T1000 (cell line): ENCODE data around the gene PEX11B.

ENCODE experiments used
- DNase-seq: peaks from one replicate; lab custom pipeline; 2025; ENCODE audit warnings: mixed read lengths; lab: John Stamatoyannopoulos, UW

Gene PEX11B

GRCh38 chr1:145906954-145907753 lies 11.4 kb downstream of the PEX11B start:
- DNase-seq = no peak

- DNase-seq = no peak
Measured at GRCh38 chr1:145901312-145902021, 17.1 kb downstream of the PEX11B start.

- DNase-seq = no peak
Measured at GRCh38 chr1:145898756-145899155, 19.8 kb downstream of the PEX11B start.

DNA sequence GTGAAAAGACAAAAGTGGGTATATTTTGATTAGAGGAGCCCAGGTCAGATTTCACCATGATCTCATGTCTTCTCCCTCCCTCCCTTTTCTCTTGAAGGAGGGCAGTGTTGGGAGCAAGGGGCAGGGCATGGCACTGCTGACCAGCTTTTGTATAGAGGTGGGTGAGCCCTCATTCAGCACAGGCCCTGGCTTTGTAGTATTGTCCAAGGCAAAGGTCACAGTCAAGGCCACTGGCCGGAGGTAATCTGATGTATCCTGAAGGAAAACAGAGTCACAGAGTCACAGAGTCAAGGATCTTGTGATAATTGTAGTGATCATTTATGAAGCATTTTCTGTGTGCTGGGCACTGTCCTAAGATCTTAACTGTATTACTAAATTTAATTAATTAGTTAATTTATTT lies 20.5 kb downstream of the PEX11B start:
- no peak for DNase-seq

DNA sequence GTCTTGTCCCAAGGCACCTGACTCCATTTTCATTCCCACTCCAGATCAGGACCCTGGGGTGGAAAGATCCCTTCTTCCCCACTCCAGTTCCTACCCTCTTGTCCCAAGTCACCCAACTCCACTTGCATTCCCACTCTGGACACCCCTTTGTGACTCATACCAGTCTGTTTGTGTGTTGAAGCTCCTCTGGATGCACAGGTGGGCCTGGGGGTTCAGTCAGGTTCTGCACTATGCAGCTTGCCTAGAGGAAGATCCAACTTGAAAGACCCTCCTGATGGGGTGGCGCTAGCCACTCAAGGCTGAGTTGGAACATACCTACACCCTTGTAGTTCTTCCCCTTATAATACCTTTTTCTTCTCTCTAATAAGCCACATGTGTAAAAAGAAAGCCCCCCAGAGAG lies 23.0 kb downstream of the PEX11B start:
- DNase-seq = no peak

- DNase-seq = no peak
Measured at GRCh38 chr1:145893306-145894055, 25.0 kb downstream of the PEX11B start.

DNA sequence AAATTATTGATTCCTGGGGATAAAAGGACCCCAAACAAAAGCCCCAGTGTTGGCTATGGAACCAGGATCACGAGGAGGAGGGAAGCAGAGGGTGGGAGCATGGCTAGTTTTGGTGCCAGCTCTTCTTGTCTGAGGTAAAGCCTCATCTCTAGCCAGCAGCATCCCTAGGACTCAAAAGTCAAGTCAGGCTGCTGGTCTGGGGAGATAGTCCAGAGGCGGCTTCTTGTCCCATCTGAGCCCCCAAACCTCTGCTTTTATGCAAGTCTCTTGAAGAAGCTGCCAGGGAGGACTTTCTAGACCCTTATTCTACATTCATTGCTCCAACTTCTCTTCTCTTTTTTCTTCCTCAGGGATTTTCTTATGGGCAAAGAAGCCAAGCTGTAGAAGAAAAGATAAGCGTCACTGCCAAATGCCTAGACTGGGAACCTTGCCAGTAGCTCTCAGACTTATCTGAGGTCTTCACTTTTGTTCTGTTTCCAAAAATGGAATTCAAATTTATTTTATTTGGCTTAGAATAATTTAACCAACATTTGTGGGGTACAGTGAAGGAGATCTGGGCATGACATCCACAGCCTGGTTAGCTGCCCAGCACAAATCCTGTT lies 25.9 kb downstream of the PEX11B start:
- no peak for DNase-seq

GRCh38 chr1:145891587-145892485 lies 26.7 kb downstream of the PEX11B start:
- DNase-seq = peak; percentile 92

- no peak for DNase-seq
Measured at GRCh38 chr1:145891143-145891542, 27.4 kb downstream of the PEX11B start.

GRCh38 chr1:145889722-145890121 lies 28.8 kb downstream of the PEX11B start:
- DNase-seq = no peak

DNA sequence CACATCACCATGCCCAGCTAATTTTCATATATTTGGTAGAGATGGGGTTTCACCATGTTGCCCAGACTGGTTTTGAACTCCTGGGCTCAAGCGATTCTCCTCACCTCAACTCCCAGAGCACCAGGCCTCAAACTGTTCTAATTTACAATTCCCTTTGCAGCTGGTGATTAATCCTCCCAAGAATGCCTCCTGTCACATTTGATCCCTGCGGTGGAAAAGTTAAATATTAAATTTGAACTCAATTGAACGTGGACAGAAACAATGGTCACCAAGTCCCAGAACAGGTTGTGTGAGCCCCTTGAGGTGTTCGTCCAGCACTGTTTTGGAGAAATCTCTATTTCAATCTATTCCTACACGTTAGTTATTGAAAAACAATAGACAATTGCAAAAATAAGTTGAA lies 30.9 kb downstream of the PEX11B start:
- no peak for DNase-seq

GRCh38 chr1:145886816-145887215 lies 31.7 kb downstream of the PEX11B start:
- no peak for DNase-seq

- DNase-seq = no peak
Measured at GRCh38 chr1:145886390-145886789, 32.1 kb downstream of the PEX11B start.

- DNase-seq = peak; percentile 44
Measured at GRCh38 chr1:145885738-145886287, 32.7 kb downstream of the PEX11B start, which contains the start of gene ANKRD35. TSS of gene ANKRD35 (minus strand) at chr1:145885866. CDS start at chr1:145885758, 108 bp downstream.

DNA sequence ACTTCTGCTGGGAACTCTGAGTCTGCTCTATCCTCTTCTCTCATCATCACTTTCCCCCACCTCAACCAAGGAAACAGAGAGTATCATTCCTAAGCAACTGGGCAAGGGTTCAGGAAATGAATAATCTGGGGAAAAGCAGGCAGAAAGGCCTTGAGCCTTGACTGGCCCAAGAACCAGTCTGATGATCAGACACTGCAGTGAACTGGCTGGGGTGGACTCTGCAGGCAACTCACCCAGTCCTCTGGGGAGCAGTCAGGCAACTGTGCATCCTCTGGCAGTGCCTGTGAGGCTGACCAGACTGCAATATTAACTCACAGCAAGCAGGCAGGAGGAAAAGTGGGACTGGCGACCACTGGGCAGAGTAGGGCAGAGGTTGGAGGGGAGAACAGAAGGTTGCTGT lies 33.8 kb downstream of the PEX11B start:
- no peak for DNase-seq

DNA sequence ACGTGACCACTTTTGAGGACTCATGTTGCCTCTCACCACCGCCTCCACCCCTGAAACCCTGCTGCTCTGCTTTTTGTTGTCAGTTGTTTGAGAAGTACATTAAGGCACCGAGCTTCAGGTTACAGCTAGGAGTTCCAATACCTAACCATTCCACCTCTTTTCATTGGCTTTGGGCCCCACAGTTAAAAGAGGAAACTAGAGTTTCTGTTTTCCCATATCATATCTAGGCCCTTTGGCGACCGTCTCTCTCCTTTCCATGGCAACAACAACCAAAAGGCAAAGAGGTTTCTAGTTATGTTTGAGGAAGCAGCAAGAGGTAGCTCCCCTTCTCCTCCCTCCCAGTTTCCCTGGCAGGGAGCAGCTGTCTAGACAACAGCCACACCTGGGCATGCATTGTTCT lies 38.7 kb downstream of the PEX11B start:
- DNase-seq = no peak

DNA sequence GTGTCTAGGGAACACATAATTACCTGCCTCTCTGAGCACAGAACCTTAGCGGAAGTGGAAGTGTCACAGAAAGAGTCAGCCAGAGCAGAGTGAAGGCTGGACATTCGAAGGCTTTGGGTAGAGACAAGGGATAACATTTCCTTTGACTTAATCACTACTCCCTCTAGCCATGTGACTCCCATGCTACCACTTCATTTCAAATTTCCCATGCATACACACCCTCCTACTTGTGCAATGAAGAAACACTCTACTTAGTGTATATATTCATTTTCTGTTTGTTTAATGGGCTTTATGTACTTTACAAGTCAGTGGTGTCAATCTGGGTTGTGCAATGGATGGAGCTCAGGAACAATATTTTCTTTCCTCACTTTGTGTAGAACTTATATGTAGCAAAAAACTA lies 39.8 kb downstream of the PEX11B start:
- no peak for DNase-seq

DNA sequence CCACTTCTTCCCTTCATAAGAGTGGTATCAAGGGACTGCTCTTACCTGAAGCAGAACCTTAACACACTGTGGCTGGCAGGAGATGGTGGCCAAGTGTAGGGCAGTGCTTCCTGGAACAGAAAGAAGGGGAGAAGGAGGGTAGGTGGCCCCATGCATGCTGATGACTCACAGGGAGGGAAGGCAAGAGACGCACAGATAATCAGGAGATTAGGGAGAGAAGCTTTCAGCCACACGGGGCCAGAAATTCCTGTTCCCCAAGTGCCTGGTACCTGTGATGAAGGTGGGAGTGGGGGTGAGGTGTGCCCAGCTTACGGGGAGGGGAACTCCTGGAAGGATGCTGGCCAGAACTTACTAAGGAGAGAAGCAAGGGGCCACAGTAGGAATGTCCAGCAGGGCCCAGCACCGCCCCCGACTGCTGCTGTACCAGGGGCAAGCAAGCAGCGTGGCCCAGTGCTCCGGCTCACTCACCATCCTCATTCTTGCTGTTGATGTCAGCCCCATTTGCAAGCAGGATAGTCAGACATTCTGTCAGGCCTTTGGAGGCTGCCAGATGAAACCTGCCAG lies 40.5 kb downstream of the PEX11B start:
- DNase-seq = no peak

- DNase-seq = no peak
Measured at GRCh38 chr1:145874646-145875045, 43.9 kb downstream of the PEX11B start.
